T-helper 17 cell (primary cell): ENCODE data around the gene POLDIP3. TPM values are rescaled to one million over a fixed set of nuclear protein-coding genes. Genes with fewer than 3 reads are reported as not detected.
"Not testable (repeated sequence)": the region's sequence is repeated elsewhere in the genome, so short reads cannot be mapped to it uniquely, and the experiment has no call there.

Experiments
- ATAC-seq: fragments of 150-1000 bp; cut with Tn5 transposase; 2 replicates; pipeline ENCODE4 v1.10.0; 2021; ENCODE audit warnings: mild to moderate bottlenecking, moderate library complexity
- DNase-seq, 3 donors: peaks; one replicate each; pipeline versions ENCODE4 v3.0.0 to v3.0.0-alpha.2; 2020 to 2021
- H3K9me3 ChIP-seq: one replicate; pipeline ENCODE4 v1.7.0; 2013; ENCODE audit warnings: low read length, mild to moderate bottlenecking; ENCODE audit not compliant: control insufficient read depth, poor library complexity, severe bottlenecking
- H3K27ac Mint-ChIP-seq: one replicate; pipeline ENCODE4 v1.8.0; 2022; ENCODE audit warnings: mild to moderate bottlenecking, moderate library complexity, mixed read lengths
- H3K27me3 Mint-ChIP-seq: one replicate; pipeline ENCODE4 v1.8.0; 2022; ENCODE audit warnings: mixed read lengths
- H3K36me3 Mint-ChIP-seq: one replicate; pipeline ENCODE4 v1.8.0; 2022; ENCODE audit warnings: low read depth, mixed read lengths
- H3K4me1 Mint-ChIP-seq: one replicate; pipeline ENCODE4 v1.8.0; 2022; ENCODE audit warnings: mild to moderate bottlenecking, mixed read lengths
- H3K4me3 Mint-ChIP-seq: one replicate; pipeline ENCODE4 v1.8.0; 2022; ENCODE audit warnings: mild to moderate bottlenecking, moderate library complexity, mixed read lengths
- total RNA-seq, 4 donors: library from RNA in 2 of 4; stranded (reverse) in 2 of 4; gene quantifications; one replicate each; pipeline ENCODE4 v1.2.3 and lab custom pipeline; 2022 to 2026

POLDIP3 gene
- total RNA-seq, 2 donors from 2014 or later, result 70.3 to 71.2 TPM

GRCh38 chr22:42539236-42539771 lies 75.4 kb downstream of the POLDIP3 start:
- H3K4me3 Mint-ChIP-seq, DNase-seq, H3K36me3 Mint-ChIP-seq, H3K4me1 Mint-ChIP-seq, H3K27ac Mint-ChIP-seq, H3K27me3 Mint-ChIP-seq, H3K9me3 ChIP-seq: not testable (repeated sequence)
- ATAC-seq, result peak; percentile 59

GRCh38 chr22:42537199-42537831 lies 77.4 kb downstream of the POLDIP3 start:
- H3K27ac Mint-ChIP-seq, DNase-seq, H3K9me3 ChIP-seq, H3K27me3 Mint-ChIP-seq, H3K4me3 Mint-ChIP-seq, H3K36me3 Mint-ChIP-seq: not testable (repeated sequence)
- ATAC-seq, result peak; percentile 55
- H3K4me1 Mint-ChIP-seq, result peaks cover 16% of the 10 kb centered on the region

- not testable (repeated sequence) for H3K9me3 ChIP-seq, H3K36me3 Mint-ChIP-seq, H3K4me3 Mint-ChIP-seq, H3K27ac Mint-ChIP-seq, DNase-seq, ATAC-seq, H3K27me3 Mint-ChIP-seq
- H3K4me1 Mint-ChIP-seq, result peaks cover 17% of the 10 kb centered on the region
These were observed 78.0 kb downstream of the POLDIP3 start for GRCh38 chr22:42536634-42537033.

- ATAC-seq (no peak), DNase-seq (no peak)
- no peak overlapping the region for H3K27ac Mint-ChIP-seq
- peaks cover 17% of the 10 kb centered on the region for H3K4me1 Mint-ChIP-seq
- no peaks in the 10 kb centered on the region for H3K27me3 Mint-ChIP-seq
- no peak overlapping the region for H3K4me3 Mint-ChIP-seq
- no peaks in the 10 kb centered on the region for H3K9me3 ChIP-seq
- H3K36me3 Mint-ChIP-seq, result no peaks in the 10 kb centered on the region
These were observed 78.5 kb downstream of the POLDIP3 start for GRCh38 chr22:42536166-42536565.

- peaks cover 20% of the 10 kb centered on the region for H3K4me1 Mint-ChIP-seq
- H3K36me3 Mint-ChIP-seq, H3K27me3 Mint-ChIP-seq, H3K27ac Mint-ChIP-seq, DNase-seq, H3K4me3 Mint-ChIP-seq, ATAC-seq, H3K9me3 ChIP-seq: not testable (repeated sequence)
These were observed 79.5 kb downstream of the POLDIP3 start for GRCh38 chr22:42535082-42535731.

Other genes starting within 250 kb of the POLDIP3 start
- gene NFAM1, start 182.5 kb downstream of the POLDIP3 start, total RNA-seq, result 1 to 10 TPM in 1 of 2 donors, under 1 TPM in 1; 0.55 to 2.4 TPM
- gene RRP7A, start 95.1 kb downstream of the POLDIP3 start, total RNA-seq, result 10 to 100 TPM; 45.7 to 49.0 TPM
- gene SERHL2, start 60.9 kb downstream of the POLDIP3 start, total RNA-seq, result under 1 TPM; 0.34 to 0.40 TPM
- 1 to 10 TPM; 3.9 to 4.5 TPM for gene ATP5MGL, start 25.7 kb upstream of the POLDIP3 start, total RNA-seq
- 10 to 100 TPM; 44.8 to 80.7 TPM for gene CYB5R3, start 34.5 kb upstream of the POLDIP3 start, total RNA-seq
- not detected for gene A4GALT, start 106.0 kb upstream of the POLDIP3 start, total RNA-seq
- gene ARFGAP3, start 242.4 kb upstream of the POLDIP3 start, total RNA-seq, result 10 to 100 TPM; 32.1 to 39.7 TPM